ENCODE data around the gene SESTD1. TPM values are rescaled to one million over a fixed set of nuclear protein-coding genes. Genes with fewer than 3 reads are reported as not detected.

The SESTD1 gene
- total RNA-seq, 6 experiments from 2014 or later, result 19.7 to 26.6 (median 24.3) TPM

GRCh38 chr2:179107737-179108136 lies 156.9 kb downstream of the SESTD1 start:
- TF ChIP-seq CTCF (IDR thresholded peaks at IDR 0.05), result no peak
- DNase-seq, result no peak
- Mint-ChIP-seq H3K4me3 (no peak overlapping the region), H3K9me3 (no peaks in the 10 kb centered on the region), H3K36me3 (ENCODE audit: low read depth) (peaks cover 17% of the 10 kb centered on the region), H3K27ac (no peak overlapping the region), H3K4me1 (ENCODE audit: low read depth) (peaks cover 38% of the 10 kb centered on the region), H3K27me3 (ENCODE audit: insufficient read depth) (no peaks in the 10 kb centered on the region)

- peak; percentile 95 for DNase-seq
- Mint-ChIP-seq H3K27me3 (ENCODE audit: insufficient read depth) (no peaks in the 10 kb centered on the region), H3K4me3 (no peak overlapping the region), H3K4me1 (ENCODE audit: low read depth) (peaks cover 38% of the 10 kb centered on the region), H3K36me3 (ENCODE audit: low read depth) (peaks cover 8% of the 10 kb centered on the region), H3K27ac (peak overlapping the region; percentile 68), H3K9me3 (no peaks in the 10 kb centered on the region)
- no peak for TF ChIP-seq CTCF (IDR thresholded peaks at IDR 0.05)
These were observed 157.8 kb downstream of the SESTD1 start for GRCh38 chr2:179106676-179107428.

GRCh38 chr2:179106342-179106675 lies 158.3 kb downstream of the SESTD1 start:
- Mint-ChIP-seq H3K4me1 (ENCODE audit: low read depth) (peaks cover 38% of the 10 kb centered on the region), H3K27me3 (ENCODE audit: insufficient read depth) (no peaks in the 10 kb centered on the region), H3K9me3 (no peaks in the 10 kb centered on the region), H3K27ac (no peak overlapping the region), H3K4me3 (no peak overlapping the region), H3K36me3 (ENCODE audit: low read depth) (peaks cover 8% of the 10 kb centered on the region)
- no peak for TF ChIP-seq CTCF (IDR thresholded peaks at IDR 0.05)
- no peak for DNase-seq

- DNase-seq, result peak; percentile 42
- Mint-ChIP-seq H3K27me3 (ENCODE audit: insufficient read depth) (no peaks in the 10 kb centered on the region), H3K4me1 (ENCODE audit: low read depth) (peaks cover 38% of the 10 kb centered on the region), H3K27ac (peak overlapping the region; percentile 19), H3K9me3 (no peaks in the 10 kb centered on the region), H3K4me3 (no peak overlapping the region), H3K36me3 (ENCODE audit: low read depth) (peaks cover 8% of the 10 kb centered on the region)
- no peak for TF ChIP-seq CTCF (IDR thresholded peaks at IDR 0.05)
These were observed 159.9 kb downstream of the SESTD1 start for GRCh38 chr2:179104736-179105135.

- H3K27ac Mint-ChIP-seq, result no peak overlapping the region
- no peak for TF ChIP-seq CTCF (IDR thresholded peaks at IDR 0.05)
- no peaks in the 10 kb centered on the region for H3K4me1 Mint-ChIP-seq (ENCODE audit: low read depth)
- no peak overlapping the region for H3K4me3 Mint-ChIP-seq
- no peaks in the 10 kb centered on the region for H3K9me3 Mint-ChIP-seq
- no peaks in the 10 kb centered on the region for H3K27me3 Mint-ChIP-seq (ENCODE audit: insufficient read depth)
- H3K36me3 Mint-ChIP-seq (ENCODE audit: low read depth), result no peaks in the 10 kb centered on the region
- DNase-seq, result no peak
These were observed 166.4 kb downstream of the SESTD1 start for GRCh38 chr2:179098080-179098689.
